Stimulated activated CD4-positive, alpha-beta T cell treated with anti-CD3 and anti-CD28 coated beads, Interleukin-1b, Interleukin-23, amount 100 ng/mL, for 24 hours (primary cell): Measurements from ENCODE around the gene KIZ.

Source experiments
- DNase-seq, 4 experiments: peaks; one replicate each; pipeline ENCODE4 v3.0.0-alpha.2; 2020; ENCODE audit warnings: low read depth in 4 of 4, low spot score in 1 of 4

The KIZ gene, protein sequence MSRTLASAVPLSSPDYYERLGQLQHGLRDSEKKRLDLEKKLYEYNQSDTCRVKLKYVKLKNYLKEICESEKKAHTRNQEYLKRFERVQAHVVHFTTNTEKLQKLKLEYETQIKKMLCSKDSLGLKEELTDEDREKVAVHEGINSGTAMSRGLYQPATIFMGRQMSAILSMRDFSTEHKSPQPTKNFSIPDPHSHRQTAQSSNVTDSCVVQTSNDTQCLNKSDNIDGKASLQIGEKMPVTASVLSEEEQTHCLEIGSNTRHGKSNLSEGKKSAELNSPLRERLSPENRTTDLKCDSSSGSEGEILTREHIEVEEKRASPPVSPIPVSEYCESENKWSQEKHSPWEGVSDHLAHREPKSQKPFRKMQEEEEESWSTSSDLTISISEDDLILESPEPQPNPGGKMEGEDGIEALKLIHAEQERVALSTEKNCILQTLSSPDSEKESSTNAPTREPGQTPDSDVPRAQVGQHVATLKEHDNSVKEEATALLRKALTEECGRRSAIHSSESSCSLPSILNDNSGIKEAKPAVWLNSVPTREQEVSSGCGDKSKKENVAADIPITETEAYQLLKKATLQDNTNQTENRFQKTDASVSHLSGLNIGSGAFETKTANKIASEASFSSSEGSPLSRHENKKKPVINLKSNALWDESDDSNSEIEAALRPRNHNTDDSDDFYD

DNA sequence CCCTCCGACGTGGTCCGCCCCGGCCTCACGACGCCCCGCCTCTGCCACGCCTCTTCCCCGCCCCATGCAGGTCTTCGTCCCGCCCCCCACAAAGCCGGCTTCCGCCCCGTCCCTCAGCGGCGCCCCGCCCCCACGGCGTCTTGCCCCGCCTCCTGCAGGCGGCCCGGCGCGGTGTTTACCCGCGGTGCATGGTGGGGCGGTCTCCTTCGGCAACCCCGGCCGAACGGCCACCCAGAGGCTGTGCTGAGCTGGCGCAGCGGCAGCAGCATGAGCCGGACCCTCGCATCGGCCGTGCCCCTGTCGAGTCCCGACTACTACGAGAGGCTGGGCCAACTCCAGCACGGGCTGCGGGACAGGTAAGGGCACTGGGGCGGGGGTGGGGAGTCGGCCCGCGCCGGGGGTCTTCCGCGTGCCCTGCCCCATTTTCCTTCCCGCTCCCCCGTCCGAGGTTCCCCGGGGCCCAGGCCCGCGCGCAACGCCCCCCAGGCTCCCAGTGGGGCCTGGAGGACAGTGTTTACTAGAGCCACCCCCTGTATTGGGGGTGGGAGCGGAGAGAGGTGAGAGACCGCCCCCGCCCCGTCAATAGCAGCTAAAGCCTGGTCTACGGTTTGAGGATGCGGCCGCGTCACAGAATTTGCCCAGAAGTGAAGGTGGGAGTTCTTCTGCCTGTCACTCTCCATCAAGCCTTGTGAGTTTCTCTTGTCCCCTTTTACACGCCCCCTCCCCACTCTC lies at the start of gene KIZ:
KIZ (plus strand) TSS at position 234 of the 732 bp plus-strand sequence; CDS start at position 268, 34 bp downstream.
- DNase-seq, result peak; percentile 97 to 99 (median 97)

GRCh38 chr20:21077809-21078345 lies 48.0 kb upstream of the KIZ start:
- no peak for DNase-seq

GRCh38 chr20:21082584-21082983 lies 43.3 kb upstream of the KIZ start:
- no peak for DNase-seq

GRCh38 chr20:21083825-21084325 lies 42.0 kb upstream of the KIZ start:
- DNase-seq, result no peak

- no peak for DNase-seq
Observed at GRCh38 chr20:21087862-21088540, 37.9 kb upstream of the KIZ start.

DNA sequence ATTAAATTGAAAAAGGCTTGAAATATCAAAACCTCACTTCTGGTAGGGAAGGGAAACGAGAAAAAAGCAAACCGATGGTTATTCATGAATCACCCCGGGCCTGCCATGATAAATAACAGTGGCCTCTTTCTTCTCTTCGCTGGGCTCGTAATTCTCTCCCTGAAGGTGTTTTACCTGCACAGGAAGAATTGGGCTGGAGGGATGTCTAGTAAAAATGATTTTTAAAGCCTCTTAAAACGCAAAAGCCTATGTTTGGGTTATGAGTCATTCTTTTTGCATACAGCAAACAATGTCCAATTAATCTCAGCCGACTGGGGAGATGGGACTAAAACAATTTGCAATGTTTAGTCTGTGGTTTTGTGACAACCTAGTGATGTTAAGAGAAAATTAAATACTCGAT lies 36.5 kb upstream of the KIZ start:
- no peak for DNase-seq

GRCh38 chr20:21090111-21090618 lies 35.7 kb upstream of the KIZ start:
- DNase-seq, result no peak

DNA sequence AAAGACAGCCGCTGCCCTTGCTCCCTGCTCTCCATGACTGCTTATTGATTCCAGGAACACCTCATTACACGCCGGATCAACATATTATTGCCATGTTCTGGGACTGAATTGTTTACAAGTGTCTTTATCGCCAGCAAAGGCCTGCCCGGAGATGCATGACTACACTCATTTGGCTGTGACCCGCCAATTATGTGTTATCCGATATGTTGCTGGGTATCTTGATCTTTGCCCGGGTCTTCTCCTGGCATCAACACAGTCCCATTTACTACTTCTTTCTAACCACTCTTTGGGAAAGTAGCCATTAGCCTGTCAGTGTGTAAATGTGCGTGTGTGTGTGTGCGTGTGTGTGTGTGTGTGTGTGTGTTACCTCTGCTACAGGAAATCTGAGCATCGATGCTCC lies 35.2 kb upstream of the KIZ start:
- no peak for DNase-seq

GRCh38 chr20:21092806-21093205 lies 33.1 kb upstream of the KIZ start:
- no peak for DNase-seq

- no peak for DNase-seq
Observed at GRCh38 chr20:21096321-21097043, 29.4 kb upstream of the KIZ start.

DNA sequence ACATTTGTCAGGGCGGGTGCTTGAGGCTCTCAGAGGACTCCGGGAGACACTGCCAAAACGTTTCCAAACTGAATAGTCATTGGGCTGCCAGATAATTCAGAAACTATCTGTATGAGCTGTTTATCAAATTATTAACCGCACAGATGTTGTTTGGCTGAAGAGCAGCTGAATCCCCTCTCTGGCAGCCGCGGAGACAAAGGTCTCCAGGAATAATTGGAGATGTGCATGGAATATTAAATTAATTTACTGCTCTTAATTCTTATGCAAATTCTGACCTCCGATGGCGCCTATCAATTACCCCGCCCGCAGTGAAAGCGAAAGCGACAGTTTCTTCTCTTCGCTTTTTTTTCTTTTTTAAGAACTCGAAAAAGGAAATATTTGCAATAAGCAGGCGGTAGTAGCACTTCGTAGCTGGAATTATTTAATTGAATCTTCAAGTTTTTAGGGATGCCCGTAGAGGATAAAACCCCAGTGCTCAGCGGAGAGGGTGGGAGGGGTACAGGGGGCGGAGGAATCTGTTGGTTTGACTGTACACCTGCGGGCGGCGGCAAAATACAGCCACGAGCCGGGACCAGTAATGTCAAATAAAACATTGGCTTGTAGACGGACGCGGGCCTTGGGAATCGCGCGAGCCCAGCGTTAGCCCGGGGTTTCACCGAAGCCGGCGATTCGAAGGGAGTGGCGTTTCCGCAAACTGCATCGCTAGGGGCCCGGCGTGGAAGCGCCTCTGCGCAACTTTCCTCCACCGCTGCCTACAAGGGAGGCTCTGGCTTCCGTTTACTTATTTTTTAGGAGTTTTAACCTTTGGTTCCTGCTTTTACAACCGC lies 25.9 kb upstream of the KIZ start:
- no peak for DNase-seq

- DNase-seq, result no peak
Observed at GRCh38 chr20:21100578-21101452, 25.1 kb upstream of the KIZ start.

DNA sequence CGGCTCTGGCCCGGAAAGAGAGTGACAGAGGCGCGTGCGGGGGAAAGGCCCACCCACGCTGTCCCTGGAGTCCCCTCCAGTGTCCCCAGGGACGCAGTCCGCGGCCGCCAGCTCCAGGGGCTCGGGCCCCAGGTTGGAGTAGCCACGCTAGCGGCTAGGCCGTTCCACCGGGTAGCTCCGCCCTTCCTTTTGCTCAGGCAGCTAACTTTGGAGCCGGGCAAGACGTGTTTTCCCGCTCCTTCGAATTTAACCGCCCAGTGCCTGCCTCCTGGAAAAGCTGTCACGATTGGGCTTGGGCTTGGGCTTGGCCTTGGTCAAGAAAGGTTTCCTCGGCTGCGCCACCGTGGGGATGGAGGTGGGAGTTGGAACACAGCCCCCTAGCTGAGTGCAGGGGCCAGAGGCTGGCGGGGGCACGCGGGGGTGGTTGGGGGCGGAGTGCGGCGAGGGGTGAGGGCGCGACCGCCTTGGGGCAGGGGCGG lies 24.4 kb upstream of the KIZ start:
- no peak for DNase-seq

DNA sequence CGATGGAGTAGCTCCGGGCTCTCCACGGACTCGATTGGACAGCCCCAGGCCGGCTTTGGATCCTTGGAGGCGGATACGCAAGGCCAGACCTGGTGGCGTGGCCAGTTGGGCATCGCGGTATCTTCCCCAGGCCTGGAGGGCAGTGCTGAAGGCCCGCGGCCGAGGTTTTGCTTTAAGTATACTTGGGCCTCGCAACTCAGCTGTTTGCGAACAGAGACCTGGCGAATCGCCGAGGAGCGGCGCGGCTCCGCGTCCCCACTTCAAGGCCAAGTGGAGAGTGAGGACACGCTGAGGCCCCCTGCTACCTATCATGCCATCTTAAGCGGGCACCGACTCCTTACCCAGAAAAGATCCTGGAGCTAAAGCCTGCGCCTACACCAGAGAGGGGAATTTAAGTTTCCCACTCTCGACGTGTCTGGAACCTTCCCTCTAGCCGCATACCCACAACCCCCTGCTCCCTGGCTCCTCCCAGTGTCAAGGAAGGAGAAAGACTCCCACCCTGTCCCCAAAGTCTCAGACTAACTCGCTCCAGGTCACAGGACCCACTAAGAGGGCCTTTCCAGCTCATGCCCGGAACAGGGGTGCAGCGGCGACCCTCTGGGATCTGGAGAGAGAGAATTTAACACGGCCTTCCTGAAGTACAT lies 23.8 kb upstream of the KIZ start:
- DNase-seq, result no peak

- no peak for DNase-seq
Observed at GRCh38 chr20:21102603-21103311, 23.1 kb upstream of the KIZ start.

- DNase-seq, result no peak
Observed at GRCh38 chr20:21103582-21104465, 22.1 kb upstream of the KIZ start.
